Fibroblast of skin of left biceps (primary cell): ENCODE data around the gene ACADM.
"Not testable (repeated sequence)": the region's sequence is repeated elsewhere in the genome, so short reads cannot be mapped to it uniquely, and the experiment has no call there.

ENCODE experiments used
- DNase-seq, 2 experiments: peaks; one replicate each; pipeline ENCODE4 v3.0.0-alpha.2; 2013; ENCODE audit warnings: low read depth in 2 of 2

The ACADM gene

GRCh38 chr1:75794382-75794781 is 69.9 kb downstream of the ACADM start:
- DNase-seq, result no peak

GRCh38 chr1:75795703-75796193 is 71.2 kb downstream of the ACADM start:
- no peak for DNase-seq

GRCh38 chr1:75796376-75797272 is 72.1 kb downstream of the ACADM start, which contains the start of gene MSH4:
TSS of gene MSH4 (plus strand) at chr1:75796882. CDS start at chr1:75796986, 104 bp downstream.
- no peak for DNase-seq

GRCh38 chr1:75797273-75797588 is 72.7 kb downstream of the ACADM start:
- DNase-seq, result no peak

GRCh38 chr1:75797606-75798216 is 73.2 kb downstream of the ACADM start:
- no peak for DNase-seq

GRCh38 chr1:75801480-75801879 is 77.0 kb downstream of the ACADM start:
- not testable (repeated sequence) for DNase-seq

GRCh38 chr1:75808921-75809320 is 84.4 kb downstream of the ACADM start:
- no peak for DNase-seq

- not testable (repeated sequence) for DNase-seq
These were observed 85.6 kb downstream of the ACADM start for GRCh38 chr1:75810113-75810512.

- DNase-seq, result peak; percentile 33 to 42
These were observed 86.9 kb downstream of the ACADM start for GRCh38 chr1:75811211-75811981.

GRCh38 chr1:75812065-75812464 is 87.6 kb downstream of the ACADM start:
- no peak for DNase-seq
